Gastroesophageal sphincter (tissue), 3 donors: Measurements from ENCODE around the gene TRIM16.
"Not testable (repeated sequence)": the region's sequence is repeated elsewhere in the genome, so short reads cannot be mapped to it uniquely, and the experiment has no call there.

Experiments used
- EP300 ChIP-seq: sonication (generic); formaldehyde crosslinking; IDR thresholded peaks from one replicate; pipeline ENCODE4 v1.6.1; 2017; ENCODE audit warnings: antibody characterized with exemption, mild to moderate bottlenecking
- POLR2A ChIP-seq, 2 donors: fragments of 450-650 bp; IDR thresholded peaks; one replicate each; pipeline ENCODE4 v1.6.1; 2017; ENCODE audit warnings: antibody characterized with exemption in 2 of 2, mild to moderate bottlenecking in 2 of 2, moderate library complexity in 1 of 2
- TF ChIP-seq, protein P1 (sequence below), 4 experiments: fragments of 200-600 bp in 2 of 4; fragments of 450-650 bp in 2 of 4; sonication (generic) in 1 of 4; IDR thresholded peaks; one replicate each; pipeline ENCODE4 v1.5.1; 2017 to 2019; ENCODE audit warnings: antibody characterized with exemption in 4 of 4, mild to moderate bottlenecking in 2 of 4, moderate library complexity in 2 of 4

- TF ChIP-seq, protein P1, sequence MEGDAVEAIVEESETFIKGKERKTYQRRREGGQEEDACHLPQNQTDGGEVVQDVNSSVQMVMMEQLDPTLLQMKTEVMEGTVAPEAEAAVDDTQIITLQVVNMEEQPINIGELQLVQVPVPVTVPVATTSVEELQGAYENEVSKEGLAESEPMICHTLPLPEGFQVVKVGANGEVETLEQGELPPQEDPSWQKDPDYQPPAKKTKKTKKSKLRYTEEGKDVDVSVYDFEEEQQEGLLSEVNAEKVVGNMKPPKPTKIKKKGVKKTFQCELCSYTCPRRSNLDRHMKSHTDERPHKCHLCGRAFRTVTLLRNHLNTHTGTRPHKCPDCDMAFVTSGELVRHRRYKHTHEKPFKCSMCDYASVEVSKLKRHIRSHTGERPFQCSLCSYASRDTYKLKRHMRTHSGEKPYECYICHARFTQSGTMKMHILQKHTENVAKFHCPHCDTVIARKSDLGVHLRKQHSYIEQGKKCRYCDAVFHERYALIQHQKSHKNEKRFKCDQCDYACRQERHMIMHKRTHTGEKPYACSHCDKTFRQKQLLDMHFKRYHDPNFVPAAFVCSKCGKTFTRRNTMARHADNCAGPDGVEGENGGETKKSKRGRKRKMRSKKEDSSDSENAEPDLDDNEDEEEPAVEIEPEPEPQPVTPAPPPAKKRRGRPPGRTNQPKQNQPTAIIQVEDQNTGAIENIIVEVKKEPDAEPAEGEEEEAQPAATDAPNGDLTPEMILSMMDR (IDR thresholded peaks at IDR 0.05), result not testable (repeated sequence)
- not testable (repeated sequence) for TF ChIP-seq EP300; POLR2A (IDR thresholded peaks at IDR 0.05)
Measured at GRCh38 chr17:15616828-15617227, 67.3 kb downstream of the TRIM16 start.
